Adrenal gland (tissue), 5 donors: ENCODE data around the gene ZNF607.

Experiments
- CTCF ChIP-seq, 6 experiments: fragments of 450-650 bp in 4 of 6; fragments of 200-600 bp in 2 of 6; sonication (generic) in 1 of 6; IDR thresholded peaks; 1 replicate in 5 of 6; 2 replicates in 1 of 6; pipeline versions ENCODE4 v1.5.1 to v1.8.0; 2016 to 2021; ENCODE audit warnings: antibody characterized with exemption in 6 of 6, mild to moderate bottlenecking in 2 of 6, moderate library complexity in 1 of 6
- POLR2A ChIP-seq, 2 donors: fragments of 450-650 bp; IDR thresholded peaks; one replicate each; pipeline ENCODE4 v1.6.1; 2017; ENCODE audit warnings: antibody characterized with exemption in 2 of 2, mild to moderate bottlenecking in 2 of 2, moderate library complexity in 1 of 2
- donor health status: DM: no; HTN: no; CAD: no.

- no peak for TF ChIP-seq CTCF (IDR thresholded peaks at IDR 0.05)
- TF ChIP-seq POLR2A (IDR thresholded peaks at IDR 0.05): no peak
These were observed 20.5 kb downstream of the ZNF607 start for GRCh38 chr19:37699057-37699456.
